IMR-90 (cell line): ENCODE measurements around the gene CHST8. TPM values are rescaled to one million over a fixed set of nuclear protein-coding genes. Genes with fewer than 3 reads are reported as not detected.

Source experiments
- ATAC-seq: fragments of 200-7000 bp; cut with Tn5 transposase; 2 replicates; pipeline ENCODE4 v1.9.1; 2020; ENCODE audit warnings: low read depth, mild to moderate bottlenecking, moderate library complexity
- BruUV-seq: library from RNA; stranded (reverse); fragments of 400-500 nt; replicated peaks from 2 replicates; lab custom pipeline; 2021; lab: Mats Ljungman, UMichigan
- CTCF ChIA-PET: fragments of 300-600 bp; formaldehyde crosslinking; extraction: SDS; loops from one replicate; lab custom pipeline; 2021; ENCODE audit warnings: antibody characterized with exemption; lab: Yijun Ruan, JAX
- POLR2A ChIA-PET: fragments of 300-600 bp; sonication (Branson Sonifier 250); formaldehyde crosslinking; loops from one replicate; lab custom pipeline; 2022; ENCODE audit warnings: antibody characterized with exemption; ENCODE audit not compliant: unreplicated experiment; lab: Charles Lee
- DNase-seq: peaks from one replicate; pipeline ENCODE4 v3.0.0; 2013
- H2AFZ ChIP-seq: replicated peaks from 2 replicates; pipeline ENCODE3; 2013; ENCODE audit warnings: low read length, mild to moderate bottlenecking; ENCODE audit not compliant: poor library complexity
- H2AK5ac ChIP-seq: 2 replicates; pipeline ENCODE4 v1.6.1; 2013; ENCODE audit warnings: low read depth, low read length, inconsistent platforms
- H2AK9ac ChIP-seq: replicated peaks from 2 replicates; pipeline ENCODE3; 2013; ENCODE audit warnings: mild to moderate bottlenecking, low read depth, low read length, moderate library complexity; ENCODE audit not compliant: poor library complexity
- H2BK120ac ChIP-seq: 2 replicates; pipeline ENCODE4 v1.6.1; 2013; ENCODE audit warnings: low read depth, low read length, inconsistent platforms
- H2BK15ac ChIP-seq: 3 replicates; pipeline ENCODE4 v1.6.1; 2013; ENCODE audit warnings: low read depth, low read length, inconsistent platforms
- H2BK20ac ChIP-seq: 2 replicates; pipeline ENCODE4 v1.6.1; 2013; ENCODE audit warnings: low read depth, mild to moderate bottlenecking, inconsistent platforms, low read length, moderate library complexity
- H2BK5ac ChIP-seq: 2 replicates; pipeline ENCODE4 v1.6.1; 2013; ENCODE audit warnings: mild to moderate bottlenecking, low read depth, low read length, inconsistent platforms; ENCODE audit not compliant: poor library complexity, severe bottlenecking
- H3K14ac ChIP-seq: replicated peaks from 2 replicates; pipeline ENCODE4 v1.6.1; 2013; ENCODE audit warnings: low read depth, low read length, inconsistent platforms
- H3K18ac ChIP-seq: 2 replicates; pipeline ENCODE4 v1.6.1; 2013; ENCODE audit warnings: low read depth, low read length, control low read depth
- H3K23ac ChIP-seq: 2 replicates; pipeline ENCODE4 v1.6.1; 2013; ENCODE audit warnings: low read depth, low read length, inconsistent platforms
- H3K27ac ChIP-seq: 2 replicates; pipeline ENCODE4 v1.5.1; 2013; ENCODE audit warnings: mild to moderate bottlenecking, control low read depth, low read length; ENCODE audit not compliant: insufficient read depth
- H3K27me3 ChIP-seq: 2 replicates; pipeline ENCODE4 v1.6.1; 2013; ENCODE audit warnings: low read length; ENCODE audit not compliant: control insufficient read depth, insufficient read depth
- H3K36me3 ChIP-seq: 2 replicates; pipeline ENCODE4 v1.6.1; 2013; ENCODE audit warnings: low read length, mixed read lengths; ENCODE audit not compliant: control insufficient read depth, insufficient read depth
- H3K4ac ChIP-seq: 2 replicates; pipeline ENCODE4 v1.6.1; 2013; ENCODE audit warnings: low read depth, low read length, inconsistent platforms
- H3K4me1 ChIP-seq: 2 replicates; pipeline ENCODE4 v1.6.1; 2013; ENCODE audit warnings: low read length, mixed read lengths; ENCODE audit not compliant: control insufficient read depth, insufficient read depth
- H3K4me2 ChIP-seq: 2 replicates; pipeline ENCODE4 v1.6.1; 2013; ENCODE audit warnings: low read depth, mild to moderate bottlenecking, control low read depth, low read length, moderate library complexity
- H3K4me3 ChIP-seq: 2 replicates; pipeline ENCODE4 v1.5.1; 2013; ENCODE audit warnings: low read depth, mild to moderate bottlenecking, control low read depth, low read length, moderate library complexity; ENCODE audit not compliant: insufficient read depth
- H3K56ac ChIP-seq: 2 replicates; pipeline ENCODE4 v1.6.1; 2013; ENCODE audit warnings: low read length, inconsistent platforms; ENCODE audit not compliant: insufficient read depth; ENCODE audit errors: extremely low read depth
- H3K79me1 ChIP-seq, 2 experiments: 2 replicates each; pipeline ENCODE4 v1.6.1; 2013; ENCODE audit warnings: low read length in 2 of 2, inconsistent platforms in 1 of 2, low read depth in 1 of 2
- H3K9ac ChIP-seq: 2 replicates; pipeline ENCODE4 v1.6.1; 2013; ENCODE audit warnings: low read depth, low read length, control low read depth
- H3K9me1 ChIP-seq: 2 replicates; pipeline ENCODE4 v1.6.1; 2013; ENCODE audit warnings: low read length, inconsistent platforms; ENCODE audit not compliant: insufficient read depth
- H3K9me3 ChIP-seq: 2 replicates; pipeline ENCODE4 v1.6.1; 2013; ENCODE audit warnings: low read length; ENCODE audit not compliant: control insufficient read depth, insufficient read depth
- H4K20me1 ChIP-seq: 2 replicates; pipeline ENCODE4 v1.6.1; 2013; ENCODE audit warnings: low read length, inconsistent platforms; ENCODE audit not compliant: insufficient read depth
- H4K5ac ChIP-seq: 2 replicates; pipeline ENCODE4 v1.6.1; 2013; ENCODE audit warnings: mild to moderate bottlenecking, low read depth, low read length, control low read depth
- H4K8ac ChIP-seq, 2 experiments: 2 replicates each; pipeline ENCODE4 v1.6.1; 2013; ENCODE audit warnings: low read depth in 2 of 2, low read length in 2 of 2, control low read depth in 1 of 2, inconsistent platforms in 1 of 2
- H4K91ac ChIP-seq: 2 replicates; pipeline ENCODE4 v1.6.1; 2013; ENCODE audit warnings: low read depth, low read length, inconsistent platforms; ENCODE audit not compliant: insufficient read depth
- BHLHE40 ChIP-seq: fragments of 150-350 bp; IDR thresholded peaks from 2 replicates; pipeline ENCODE4 v1.6.1; 2016; ENCODE audit warnings: mild to moderate bottlenecking, low read depth, low read length
- CEBPB ChIP-seq: IDR thresholded peaks from 2 replicates; pipeline ENCODE4 v1.6.1; 2012; ENCODE audit warnings: low read depth, low read length, improper control_type of control experiment
- CHD1 ChIP-seq: IDR thresholded peaks from 2 replicates; pipeline ENCODE4 v1.6.1; 2012; ENCODE audit warnings: low read depth, low read length, improper control_type of control experiment
- CTCF ChIP-seq: conservative IDR thresholded peaks from 2 replicates; pipeline ENCODE4 v1.5.1; 2012; ENCODE audit warnings: mild to moderate bottlenecking, low read depth, low read length, improper control_type of control experiment
- ELK1 ChIP-seq: fragments of 150-350 bp; IDR thresholded peaks from 2 replicates; pipeline ENCODE4 v1.6.1; 2016; ENCODE audit warnings: low read depth, mild to moderate bottlenecking, low read length, moderate library complexity, borderline replicate concordance
- FOS ChIP-seq: fragments of 150-350 bp; IDR thresholded peaks from 2 replicates; pipeline ENCODE4 v1.6.1; 2016; ENCODE audit warnings: low read depth, low read length
- MAFK ChIP-seq: IDR thresholded peaks from 2 replicates; pipeline ENCODE4 v1.6.1; 2012; ENCODE audit warnings: low read depth, low read length, improper control_type of control experiment
- MAZ ChIP-seq: IDR thresholded peaks from 2 replicates; pipeline ENCODE4 v1.6.1; 2012; ENCODE audit warnings: low read depth, mild to moderate bottlenecking, low read length, improper control_type of control experiment, moderate library complexity, borderline replicate concordance
- MXI1 ChIP-seq: IDR thresholded peaks from 2 replicates; pipeline ENCODE4 v1.6.1; 2012; ENCODE audit warnings: low read depth, mild to moderate bottlenecking, low read length, moderate library complexity, borderline replicate concordance
- NFE2L2 ChIP-seq: fragments of 150-350 bp; IDR thresholded peaks from 2 replicates; pipeline ENCODE4 v1.6.1; 2016; ENCODE audit warnings: low read depth, mild to moderate bottlenecking, low read length
- RAD21 ChIP-seq: IDR thresholded peaks from 2 replicates; pipeline ENCODE4 v1.6.1; 2012; ENCODE audit warnings: low read length, improper control_type of control experiment
- RCOR1 ChIP-seq: IDR thresholded peaks from 2 replicates; pipeline ENCODE4 v1.6.1; 2012; ENCODE audit warnings: mild to moderate bottlenecking, low read length, improper control_type of control experiment; ENCODE audit not compliant: insufficient replicate concordance
- RFX5 ChIP-seq: IDR thresholded peaks from 2 replicates; pipeline ENCODE4 v1.8.0; 2012; ENCODE audit warnings: low read depth, mild to moderate bottlenecking, low read length, moderate library complexity
- SMC3 ChIP-seq: fragments of 150-350 bp; IDR thresholded peaks from 2 replicates; pipeline ENCODE4 v1.6.1; 2016; ENCODE audit warnings: low read depth, mild to moderate bottlenecking, antibody characterized with exemption, low read length, moderate library complexity
- USF2 ChIP-seq: fragments of 150-350 bp; IDR thresholded peaks from 2 replicates; pipeline ENCODE4 v1.6.1; 2017; ENCODE audit warnings: mild to moderate bottlenecking, antibody characterized with exemption, low read length, low read depth
- WGBS, 2 experiments: methylation state at CpG; one replicate each; pipeline versions ENCODE4 v1.1.5 to v1.1.7; 2013; ENCODE audit warnings: missing lambda C conversion rate in 2 of 2; ENCODE audit not compliant: insufficient read length in 1 of 2; ENCODE audit errors: extremely low coverage in 2 of 2; 5-methylcytosine and 5-hydroxymethylcytosine counted together
- dilution Hi-C: fragments of 300-500 bp; cut with HindIII; formaldehyde crosslinking; loops from one replicate; pipeline ENCODE4 v1.14.3; 2018; ENCODE audit warnings: low sequenced_read_pairs; ENCODE audit not compliant: unreplicated experiment
- in situ Hi-C: fragments of 300-500 bp; cut with MboI; formaldehyde crosslinking; loops from 3 replicates; pipeline ENCODE4 v1.14.3; 2019; ENCODE audit warnings: low sequenced_read_pairs, inconsistent platforms, mixed read lengths
- intact Hi-C: fragments of 100-400 bp; cut with micrococcal nuclease; formaldehyde crosslinking; loops from 2 replicates; pipeline ENCODE4 v1.10.0; 2022
- polyA plus RNA-seq, 3 experiments: library from polyadenylated mRNA; depleted of rRNA; stranded (reverse); fragments of >200 nt; gene quantifications; 2 replicates each; pipeline ENCODE4 v1.2.3, GENCODE V29; 2012; ENCODE audit warnings: low replicate concordance in 1 of 3
- total RNA-seq: library from RNA; depleted of rRNA; stranded (reverse); fragments of >200 nt; gene quantifications from 2 replicates; pipeline ENCODE4 v1.2.3, GENCODE V29; 2012

Gene CHST8
- total and polyA plus RNA-seq, 2 of the 4 experiments (the other 2 are of a cell fraction), result not detected

- Histone ChIP-seq H4K91ac (no peak overlapping the region), H3K9ac (no peak overlapping the region), H2BK120ac (no peak overlapping the region), H3K79me1 (no peaks in the 10 kb centered on the region), H3K36me3 (no peaks in the 10 kb centered on the region), H3K4me3 (no peak overlapping the region), H2BK15ac (no peak overlapping the region), H3K23ac (no peak overlapping the region), H2AK5ac (no peak overlapping the region), H3K9me1 (no peaks in the 10 kb centered on the region), H3K4me2 (no peak overlapping the region), H3K4me1 (no peaks in the 10 kb centered on the region), H3K56ac (no peak overlapping the region), H3K27ac (no peak overlapping the region), H4K8ac (no peak overlapping the region), H4K5ac (no peak overlapping the region), H3K14ac (no peak overlapping the region), H3K4ac (no peak overlapping the region), H2BK5ac (no peak overlapping the region), H4K20me1 (no peaks in the 10 kb centered on the region), H2AFZ (no peak overlapping the region), H2BK20ac (no peak overlapping the region), H2AK9ac (no peak overlapping the region), H3K18ac (no peak overlapping the region), H3K27me3 (no peaks in the 10 kb centered on the region), H3K9me3 (no peaks in the 10 kb centered on the region)
- 56% methylated on average over 1 of the region's 6 CpGs; no CpG with 5 or more reads in 1 of the 2 experiments for WGBS, 2 experiments
- intact Hi-C loops, result no loop called here
- CTCF ChIA-PET, result interaction anchor here (1.0 kb wide), 1 partner anchor 33 kb away, joined by 3 read pairs; no protein-coding TSS in a partner anchor
- no peak for DNase-seq
- BruUV-seq, result no TSS peak
- in situ Hi-C loops, result no loop called here
- no peak for TF ChIP-seq CTCF
- no peak for TF ChIP-seq MXI1
- no peak for TF ChIP-seq RAD21
- TF ChIP-seq USF2, result no peak
- no peak for TF ChIP-seq RCOR1
- no peak for TF ChIP-seq FOS
- TF ChIP-seq ELK1, result no peak
- no peak for TF ChIP-seq SMC3
- TF ChIP-seq BHLHE40, result no peak
- no peak for TF ChIP-seq CHD1
- TF ChIP-seq MAZ, result no peak
- no peak for TF ChIP-seq MAFK
- TF ChIP-seq CEBPB, result no peak
- TF ChIP-seq RFX5, result no peak
- TF ChIP-seq NFE2L2, result no peak
- no peak for ATAC-seq
- dilution Hi-C loops, result no loop called here
- POLR2A ChIA-PET, result no interaction called here
Observed at GRCh38 chr19:33745297-33745696, 123.5 kb downstream of the CHST8 start.
